ENCODE data around the gene CCL1. TPM values are rescaled to one million over a fixed set of nuclear protein-coding genes. Genes with fewer than 3 reads are reported as not detected.

CCL1 gene
- total RNA-seq, 2 donors from 2014 or later, result not detected

DNA sequence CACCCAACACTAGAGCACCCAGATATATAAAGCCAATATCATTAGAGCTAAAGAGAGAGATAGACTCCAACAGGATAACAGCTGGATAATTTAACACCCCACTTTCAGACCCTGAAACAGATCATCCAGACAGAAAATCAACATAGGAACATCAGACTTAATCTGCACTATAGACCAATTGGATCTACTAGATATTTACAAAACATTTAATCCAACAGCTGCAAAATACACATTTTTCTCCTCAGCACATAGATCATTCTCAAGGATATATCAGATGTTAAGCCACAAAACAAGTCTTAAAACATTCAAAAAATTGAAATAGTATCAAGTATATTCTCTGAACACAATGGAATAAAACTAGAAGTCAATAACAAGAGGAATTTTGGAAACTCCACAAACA lies 10.8 kb downstream of the CCL1 start:
- Histone ChIP-seq H3K4me3 (no peak overlapping the region), H3K27ac (no peak overlapping the region), H3K4me1 (no peaks in the 10 kb centered on the region), H3K36me3 (replicated peaks in 1 of 2; ENCODE audit: insufficient read depth in 1 of 2, low read depth in 2 of 2) (no peaks in the 10 kb centered on the region), H3K27me3 (no peaks in the 10 kb centered on the region), H3K9me3 (no peaks in the 10 kb centered on the region)
- intact Hi-C loops (cut with DNase I), result no loop called here
- ATAC-seq, result no peak
- no peak for TF ChIP-seq POLR2A (IDR thresholded peaks at IDR 0.05)
- TF ChIP-seq, protein P1, sequence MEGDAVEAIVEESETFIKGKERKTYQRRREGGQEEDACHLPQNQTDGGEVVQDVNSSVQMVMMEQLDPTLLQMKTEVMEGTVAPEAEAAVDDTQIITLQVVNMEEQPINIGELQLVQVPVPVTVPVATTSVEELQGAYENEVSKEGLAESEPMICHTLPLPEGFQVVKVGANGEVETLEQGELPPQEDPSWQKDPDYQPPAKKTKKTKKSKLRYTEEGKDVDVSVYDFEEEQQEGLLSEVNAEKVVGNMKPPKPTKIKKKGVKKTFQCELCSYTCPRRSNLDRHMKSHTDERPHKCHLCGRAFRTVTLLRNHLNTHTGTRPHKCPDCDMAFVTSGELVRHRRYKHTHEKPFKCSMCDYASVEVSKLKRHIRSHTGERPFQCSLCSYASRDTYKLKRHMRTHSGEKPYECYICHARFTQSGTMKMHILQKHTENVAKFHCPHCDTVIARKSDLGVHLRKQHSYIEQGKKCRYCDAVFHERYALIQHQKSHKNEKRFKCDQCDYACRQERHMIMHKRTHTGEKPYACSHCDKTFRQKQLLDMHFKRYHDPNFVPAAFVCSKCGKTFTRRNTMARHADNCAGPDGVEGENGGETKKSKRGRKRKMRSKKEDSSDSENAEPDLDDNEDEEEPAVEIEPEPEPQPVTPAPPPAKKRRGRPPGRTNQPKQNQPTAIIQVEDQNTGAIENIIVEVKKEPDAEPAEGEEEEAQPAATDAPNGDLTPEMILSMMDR (IDR thresholded peaks at IDR 0.05), result no peak
- DNase-seq, result no peak

DNA sequence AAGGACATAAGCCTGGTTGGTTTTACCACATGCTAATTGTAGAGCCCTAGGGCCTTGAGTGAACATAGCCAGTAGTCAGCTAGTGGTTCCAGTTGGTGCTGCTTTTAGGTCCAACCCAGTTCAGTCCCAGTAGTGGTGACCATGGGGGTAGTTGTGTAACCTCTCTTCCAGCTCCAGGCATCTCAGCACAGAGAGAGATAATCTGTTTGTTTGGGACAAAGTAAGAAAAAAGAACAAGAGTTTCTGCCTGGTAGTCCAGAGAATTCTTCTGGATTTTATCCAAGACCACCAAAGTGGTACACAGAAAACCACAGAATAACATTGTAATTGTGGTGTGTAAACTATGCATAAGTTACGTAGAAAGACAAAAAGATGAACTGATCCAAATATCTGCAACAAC lies 11.9 kb downstream of the CCL1 start:
- DNase-seq, result no peak
- intact Hi-C loops (cut with DNase I), result no loop called here

DNA sequence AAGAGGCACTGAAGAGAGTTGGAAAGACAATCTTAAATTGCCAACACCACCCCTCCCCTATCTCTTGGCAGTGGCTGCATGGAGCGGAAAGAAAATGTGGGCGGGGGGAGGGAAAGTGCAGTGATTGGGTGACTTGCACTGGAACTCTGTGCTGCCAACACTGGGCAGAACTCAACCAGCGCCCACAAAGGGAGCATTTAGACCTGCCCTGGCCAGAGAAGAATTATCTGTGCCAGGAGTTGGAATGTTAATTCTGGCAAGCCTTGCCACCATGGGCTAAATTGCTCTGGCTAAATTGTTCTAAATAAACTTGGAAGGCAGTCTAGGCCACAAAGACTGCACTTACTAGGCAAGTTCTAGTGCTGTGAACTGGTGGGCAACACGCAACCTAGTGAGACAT lies 13.3 kb downstream of the CCL1 start:
- no peaks in the 10 kb centered on the region for H3K27me3 ChIP-seq
- WGBS, 2 donors, result 59 to 77% methylated on average over 4 of the region's 4 CpGs
- no peaks in the 10 kb centered on the region for H3K9me3 ChIP-seq
- no peaks in the 10 kb centered on the region for H3K36me3 ChIP-seq (replicated peaks in 1 of 2; ENCODE audit: insufficient read depth in 1 of 2, low read depth in 2 of 2)
- H3K4me3 ChIP-seq, result no peak overlapping the region
- intact Hi-C loops (cut with DNase I), result no loop called here
- no peak for DNase-seq
- TF ChIP-seq POLR2A (IDR thresholded peaks at IDR 0.05), result no peak
- TF ChIP-seq, protein P1 (IDR thresholded peaks at IDR 0.05), result no peak
- no peaks in the 10 kb centered on the region for H3K4me1 ChIP-seq
- no peak overlapping the region for H3K27ac ChIP-seq
- no peak for ATAC-seq

More for the DNA sequence above, 11.9 kb downstream of the CCL1 start:
- Histone ChIP-seq H3K9me3 (no peaks in the 10 kb centered on the region), H3K27ac (no peak overlapping the region), H3K4me3 (no peak overlapping the region), H3K4me1 (no peaks in the 10 kb centered on the region), H3K36me3 (replicated peaks in 1 of 2; ENCODE audit: insufficient read depth in 1 of 2, low read depth in 2 of 2) (no peaks in the 10 kb centered on the region), H3K27me3 (no peaks in the 10 kb centered on the region)
- TF ChIP-seq POLR2A (IDR thresholded peaks at IDR 0.05), result no peak
- TF ChIP-seq, protein P1 (IDR thresholded peaks at IDR 0.05), result no peak
- ATAC-seq, result no peak
- 74 to 91% methylated on average over 1 of the region's 1 CpG for WGBS, 2 donors

DNA sequence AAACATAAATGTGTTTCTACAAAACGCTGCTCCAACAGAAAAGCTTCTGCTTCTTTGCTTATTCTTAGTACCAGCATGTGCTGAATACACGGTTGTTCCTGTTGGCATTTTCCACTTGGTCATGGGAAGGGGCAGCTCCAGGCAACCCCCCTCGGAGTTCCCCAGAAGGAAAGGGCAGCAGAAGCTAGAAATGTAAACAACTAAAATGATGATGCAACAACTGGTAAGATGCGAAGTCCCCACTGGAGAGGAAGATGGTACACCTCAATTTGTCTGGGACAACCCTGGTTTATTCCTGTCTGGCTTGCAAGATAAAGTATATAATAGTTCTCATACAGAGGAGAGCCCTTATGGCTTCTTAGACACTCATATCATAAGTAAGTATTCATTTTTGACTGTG lies 16.0 kb downstream of the CCL1 start:
- Histone ChIP-seq H3K4me3 (no peak overlapping the region), H3K36me3 (replicated peaks in 1 of 2; ENCODE audit: insufficient read depth in 1 of 2, low read depth in 2 of 2) (no peaks in the 10 kb centered on the region), H3K27ac (no peak overlapping the region), H3K27me3 (no peaks in the 10 kb centered on the region), H3K9me3 (no peaks in the 10 kb centered on the region), H3K4me1 (no peaks in the 10 kb centered on the region)
- DNase-seq (no peak), ATAC-seq (no peak)
- intact Hi-C loops (cut with DNase I), result no loop called here
- TF ChIP-seq, protein P1 (IDR thresholded peaks at IDR 0.05), result no peak
- no peak for TF ChIP-seq POLR2A (IDR thresholded peaks at IDR 0.05)
- 24 to 43% methylated on average over 4 of the region's 4 CpGs for WGBS, 2 donors

DNA sequence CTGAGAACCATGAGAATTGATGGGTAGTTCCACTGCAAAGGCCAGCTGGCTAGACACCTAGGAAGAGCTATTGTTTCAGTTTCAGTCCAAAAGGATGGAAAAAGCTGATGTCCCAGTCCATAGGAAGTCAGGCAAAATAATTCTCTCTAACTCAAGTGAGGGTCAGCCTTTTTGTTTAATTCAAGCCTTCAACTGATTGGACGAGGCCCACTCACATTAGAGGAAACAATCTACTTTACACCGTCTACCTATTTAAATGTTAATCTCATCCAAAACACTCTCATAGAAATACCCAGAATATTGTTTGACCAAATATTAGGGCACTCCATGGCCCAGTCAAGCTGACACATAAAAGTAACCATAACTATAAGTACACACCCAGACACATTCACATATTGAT lies 21.1 kb downstream of the CCL1 start:
- Histone ChIP-seq H3K4me3 (no peak overlapping the region), H3K4me1 (no peaks in the 10 kb centered on the region), H3K36me3 (replicated peaks in 1 of 2; ENCODE audit: insufficient read depth in 1 of 2, low read depth in 2 of 2) (no peaks in the 10 kb centered on the region), H3K27me3 (no peaks in the 10 kb centered on the region), H3K27ac (no peak overlapping the region), H3K9me3 (no peaks in the 10 kb centered on the region)
- ATAC-seq (no peak), DNase-seq (no peak)
- no peak for TF ChIP-seq POLR2A (IDR thresholded peaks at IDR 0.05)
- TF ChIP-seq, protein P1 (IDR thresholded peaks at IDR 0.05), result no peak
- WGBS, 2 donors, result 89 to 94% methylated on average over 2 of the region's 2 CpGs
- intact Hi-C loops (cut with DNase I), result no loop called here

Data from body of pancreas (tissue), 4 donors.